Measurements from ENCODE around the gene ITPA.
A peak's percentile ranks its signal among the peaks of the same experiment; 100 is the strongest.
"Not testable (repeated sequence)": the region's sequence is repeated elsewhere in the genome, so short reads cannot be mapped to it uniquely, and the experiment has no call there.

Gene ITPA

GRCh38 chr20:3202965-3203314 lies 6.4 kb upstream of the ITPA start:
- DNase-seq = no peak

- DNase-seq = no peak
Measured at GRCh38 chr20:3203315-3204123, 5.8 kb upstream of the ITPA start.

- DNase-seq = peak; percentile 50
Measured at GRCh38 chr20:3204124-3204794, 5.0 kb upstream of the ITPA start, which contains the start of gene DDRGK1. Gene DDRGK1, minus strand, starts transcription at chr20:3204682. Its CDS starts 55 bp downstream, at chr20:3204627.

GRCh38 chr20:3208786-3209256 lies 477 bp upstream of the ITPA start:
- DNase-seq = no peak

- DNase-seq = no peak
Measured at GRCh38 chr20:3209946-3210317, 634 bp downstream of the ITPA start.

GRCh38 chr20:3210346-3210745 lies 1.0 kb downstream of the ITPA start:
- DNase-seq = no peak

- no peak for DNase-seq
Measured at GRCh38 chr20:3213226-3213625, 3.9 kb downstream of the ITPA start.

GRCh38 chr20:3215359-3215917 lies 6.1 kb downstream of the ITPA start:
- DNase-seq = not testable (repeated sequence)

GRCh38 chr20:3218307-3218988 lies 9.2 kb downstream of the ITPA start:
- no peak for DNase-seq

- no peak for DNase-seq
Measured at GRCh38 chr20:3221398-3222226, 12.3 kb downstream of the ITPA start.

- DNase-seq = no peak
Measured at GRCh38 chr20:3222635-3223600, 13.6 kb downstream of the ITPA start.

- DNase-seq = no peak
Measured at GRCh38 chr20:3223651-3223993, 14.3 kb downstream of the ITPA start.

GRCh38 chr20:3223994-3224680 lies 14.8 kb downstream of the ITPA start:
- no peak for DNase-seq

- no peak for DNase-seq
Measured at GRCh38 chr20:3224681-3225421, 15.6 kb downstream of the ITPA start.

- no peak for DNase-seq
Measured at GRCh38 chr20:3226093-3226492, 16.8 kb downstream of the ITPA start.

GRCh38 chr20:3226864-3227263 lies 17.6 kb downstream of the ITPA start:
- no peak for DNase-seq

GRCh38 chr20:3227506-3227905 lies 18.2 kb downstream of the ITPA start:
- DNase-seq = no peak

- DNase-seq = no peak
Measured at GRCh38 chr20:3227936-3228749, 18.8 kb downstream of the ITPA start.

GRCh38 chr20:3228750-3229032 lies 19.4 kb downstream of the ITPA start:
- no peak for DNase-seq

All from NCI-H524 treated with DMSO at 0.1 percent for 48 hours (cell line).